WTC11 (cell line): ENCODE results near the gene IQGAP2. TPM values are rescaled to one million over a fixed set of nuclear protein-coding genes. Genes with fewer than 3 reads are reported as not detected.

Source experiments
- ATAC-seq: fragments of 200-7000 bp; cut with Tn5 transposase; 2 replicates; pipeline ENCODE4 v1.10.0; 2021; ENCODE audit warnings: mild to moderate bottlenecking, moderate library complexity
- CTCF ChIA-PET: fragments of 300-600 bp; sonication (Branson Sonifier 250); formaldehyde crosslinking; loops from one replicate; lab custom pipeline; 2021; ENCODE audit warnings: antibody characterized with exemption; lab: Charles Lee
- POLR2A ChIA-PET: fragments of 350-600 bp; sonication (Branson Sonifier 250); formaldehyde crosslinking; loops from one replicate; lab custom pipeline; 2021; ENCODE audit warnings: antibody characterized with exemption; lab: Charles Lee
- DNase-seq: peaks from one replicate; pipeline ENCODE4 v3.0.0; 2021; ENCODE audit warnings: low spot score
- H3K27ac Mint-ChIP-seq: 2 replicates; pipeline ENCODE4 v1.8.0; 2021; ENCODE audit warnings: mixed read lengths
- H3K27me3 Mint-ChIP-seq: 2 replicates; pipeline ENCODE4 v1.8.0; 2021; ENCODE audit warnings: low read depth, mild to moderate bottlenecking, moderate library complexity, mixed read lengths
- H3K36me3 Mint-ChIP-seq: 2 replicates; pipeline ENCODE4 v1.8.0; 2021; ENCODE audit warnings: mixed read lengths
- H3K4me1 Mint-ChIP-seq: 2 replicates; pipeline ENCODE4 v1.8.0; 2022; ENCODE audit warnings: mixed read lengths
- H3K4me3 Mint-ChIP-seq: 2 replicates; pipeline ENCODE4 v1.8.0; 2021; ENCODE audit warnings: mild to moderate bottlenecking, moderate library complexity, mixed read lengths
- H3K9me3 Mint-ChIP-seq: 2 replicates; pipeline ENCODE4 v1.8.0; 2021; ENCODE audit warnings: mixed read lengths
- AFF4 ChIP-seq: sonication (generic); formaldehyde crosslinking; IDR thresholded peaks from 2 replicates; pipeline ENCODE4 v1.8.1; 2023; ENCODE audit warnings: mild to moderate bottlenecking, missing genetic modification reagents, borderline replicate concordance
- ATF1 ChIP-seq: sonication (generic); formaldehyde crosslinking; IDR thresholded peaks from 2 replicates; pipeline ENCODE4 v1.8.1; 2023; ENCODE audit warnings: mild to moderate bottlenecking, moderate library complexity, missing genetic modification reagents
- EMX1 ChIP-seq: fragments of 250-450 bp; sonication (Bioruptor Pico); IDR thresholded peaks from 2 replicates; pipeline ENCODE4 v1.8.0; 2021; ENCODE audit warnings: mild to moderate bottlenecking
- GRHL2 ChIP-seq: fragments of 250-450 bp; sonication (Bioruptor Pico); IDR thresholded peaks from 2 replicates; pipeline ENCODE4 v1.8.0; 2022; ENCODE audit warnings: mild to moderate bottlenecking, moderate library complexity; ENCODE audit not compliant: insufficient replicate concordance, severe bottlenecking
- HMGA2 ChIP-seq: fragments of 250-450 bp; sonication (Bioruptor Pico); IDR thresholded peaks from 2 replicates; pipeline ENCODE4 v1.4.0; 2021; ENCODE audit warnings: mild to moderate bottlenecking, moderate library complexity
- JUN ChIP-seq: sonication (generic); formaldehyde crosslinking; IDR thresholded peaks from 2 replicates; pipeline ENCODE4 v1.8.0; 2023; ENCODE audit warnings: mild to moderate bottlenecking, missing genetic modification reagents
- NFATC4 ChIP-seq: fragments of 250-450 bp; sonication (Bioruptor Pico); IDR thresholded peaks from 2 replicates; pipeline ENCODE4 v1.9.0; 2021; ENCODE audit warnings: mild to moderate bottlenecking
- NR2C2 ChIP-seq: sonication (generic); formaldehyde crosslinking; IDR thresholded peaks from 2 replicates; pipeline ENCODE4 v1.8.0; 2022; ENCODE audit warnings: mild to moderate bottlenecking, missing genetic modification reagents
- RORB ChIP-seq: fragments of 250-450 bp; sonication (Bioruptor Pico); IDR thresholded peaks from 2 replicates; pipeline ENCODE4 v1.9.0; 2021; ENCODE audit warnings: mild to moderate bottlenecking
- SOX15 ChIP-seq: fragments of 250-450 bp; sonication (Bioruptor Pico); IDR thresholded peaks from 2 replicates; pipeline ENCODE4 v1.9.0; 2021; ENCODE audit warnings: mild to moderate bottlenecking
- ZNF121 ChIP-seq: sonication (generic); formaldehyde crosslinking; IDR thresholded peaks from 2 replicates; pipeline ENCODE4 v1.8.0; 2023; ENCODE audit warnings: missing genetic modification reagents
- ZNF232 ChIP-seq: sonication (generic); formaldehyde crosslinking; IDR thresholded peaks from 2 replicates; pipeline ENCODE4 v1.8.0; 2022; ENCODE audit warnings: mild to moderate bottlenecking, missing genetic modification reagents
- ZNF281 ChIP-seq: sonication (generic); formaldehyde crosslinking; IDR thresholded peaks from 2 replicates; pipeline ENCODE4 v1.8.0; 2023; ENCODE audit warnings: mild to moderate bottlenecking, missing genetic modification reagents
- ZNF396 ChIP-seq: fragments of 250-450 bp; sonication (Bioruptor Pico); IDR thresholded peaks from 2 replicates; pipeline ENCODE4 v1.8.0; 2021; ENCODE audit warnings: mild to moderate bottlenecking, moderate library complexity, borderline replicate concordance
- ZNF423 ChIP-seq: fragments of 250-450 bp; sonication (Bioruptor Pico); IDR thresholded peaks from 2 replicates; pipeline ENCODE4 v2.1.2; 2022; ENCODE audit warnings: mild to moderate bottlenecking, moderate library complexity
- ZNF512 ChIP-seq: sonication (generic); formaldehyde crosslinking; IDR thresholded peaks from 2 replicates; pipeline ENCODE4 v1.8.1; 2022; ENCODE audit warnings: missing genetic modification reagents, borderline replicate concordance
- ZNF671 ChIP-seq: fragments of 250-450 bp; sonication (Bioruptor Pico); IDR thresholded peaks from 2 replicates; pipeline ENCODE4 v1.8.0; 2021; ENCODE audit warnings: mild to moderate bottlenecking
- total RNA-seq: library from RNA; stranded (reverse); gene quantifications from 3 replicates; pipeline ENCODE4 v1.2.3, GENCODE V29; 2021
- TF ChIP-seq, protein P1 (sequence below): fragments of 200-600 bp; IDR thresholded peaks from 2 replicates; pipeline ENCODE4 v1.8.0; 2022; ENCODE audit warnings: antibody characterized with exemption
- TF ChIP-seq, protein P2 (sequence below): sonication (generic); formaldehyde crosslinking; conservative IDR thresholded peaks from 2 replicates; pipeline ENCODE4 v1.8.1; 2023; ENCODE audit warnings: mild to moderate bottlenecking, low read depth, missing genetic modification reagents, moderate library complexity

The IQGAP2 gene
- total RNA-seq, 1 experiment from 2014 or later, result 70.6 TPM

- TF ChIP-seq ZNF281 (CRISPR knock-in tag), result no peak
- TF ChIP-seq HMGA2, result no peak
- TF ChIP-seq NFATC4 (CRISPR knock-in tag), result no peak
- TF ChIP-seq GRHL2, result no peak
- TF ChIP-seq, all 79 proteins: peak for 0
Measured at GRCh38 chr5:76441890-76442673, 39.0 kb downstream of the IQGAP2 start (continued).

GRCh38 chr5:76443066-76443800 is 40.1 kb downstream of the IQGAP2 start:
- ChIA-PET POLR2A (interaction anchor here (0.7 kb wide), 1 partner anchor 308 kb away, joined by 3 read pairs; no protein-coding TSS in a partner anchor), CTCF (no interaction called here)
- peaks cover 32% of the 10 kb centered on the region for H3K4me1 Mint-ChIP-seq
- H3K36me3 Mint-ChIP-seq, result 0 out of 2 replicates have a peak, but pooled peaks cover under 1% of the 10 kb centered on the region
- ATAC-seq (no peak), DNase-seq (no peak)
- peaks cover 12% of the 10 kb centered on the region for H3K9me3 Mint-ChIP-seq
- TF ChIP-seq SOX15 (CRISPR knock-in tag) (no peak), RORB (CRISPR knock-in tag) (no peak), NR2C2 (CRISPR knock-in tag) (no peak), ZNF396 (no peak), GRHL2 (no peak), JUN (CRISPR knock-in tag) (no peak), AFF4 (CRISPR knock-in tag) (no peak), EMX1 (CRISPR knock-in tag) (no peak), ATF1 (no peak)
- TF ChIP-seq, protein P1, sequence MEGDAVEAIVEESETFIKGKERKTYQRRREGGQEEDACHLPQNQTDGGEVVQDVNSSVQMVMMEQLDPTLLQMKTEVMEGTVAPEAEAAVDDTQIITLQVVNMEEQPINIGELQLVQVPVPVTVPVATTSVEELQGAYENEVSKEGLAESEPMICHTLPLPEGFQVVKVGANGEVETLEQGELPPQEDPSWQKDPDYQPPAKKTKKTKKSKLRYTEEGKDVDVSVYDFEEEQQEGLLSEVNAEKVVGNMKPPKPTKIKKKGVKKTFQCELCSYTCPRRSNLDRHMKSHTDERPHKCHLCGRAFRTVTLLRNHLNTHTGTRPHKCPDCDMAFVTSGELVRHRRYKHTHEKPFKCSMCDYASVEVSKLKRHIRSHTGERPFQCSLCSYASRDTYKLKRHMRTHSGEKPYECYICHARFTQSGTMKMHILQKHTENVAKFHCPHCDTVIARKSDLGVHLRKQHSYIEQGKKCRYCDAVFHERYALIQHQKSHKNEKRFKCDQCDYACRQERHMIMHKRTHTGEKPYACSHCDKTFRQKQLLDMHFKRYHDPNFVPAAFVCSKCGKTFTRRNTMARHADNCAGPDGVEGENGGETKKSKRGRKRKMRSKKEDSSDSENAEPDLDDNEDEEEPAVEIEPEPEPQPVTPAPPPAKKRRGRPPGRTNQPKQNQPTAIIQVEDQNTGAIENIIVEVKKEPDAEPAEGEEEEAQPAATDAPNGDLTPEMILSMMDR, result no peak
- peak overlapping the region; percentile 30; the same call in 1 of the 2 replicates for H3K27ac Mint-ChIP-seq
- H3K4me3 Mint-ChIP-seq, result no peak overlapping the region
- H3K27me3 Mint-ChIP-seq, result no peaks in the 10 kb centered on the region

DNA sequence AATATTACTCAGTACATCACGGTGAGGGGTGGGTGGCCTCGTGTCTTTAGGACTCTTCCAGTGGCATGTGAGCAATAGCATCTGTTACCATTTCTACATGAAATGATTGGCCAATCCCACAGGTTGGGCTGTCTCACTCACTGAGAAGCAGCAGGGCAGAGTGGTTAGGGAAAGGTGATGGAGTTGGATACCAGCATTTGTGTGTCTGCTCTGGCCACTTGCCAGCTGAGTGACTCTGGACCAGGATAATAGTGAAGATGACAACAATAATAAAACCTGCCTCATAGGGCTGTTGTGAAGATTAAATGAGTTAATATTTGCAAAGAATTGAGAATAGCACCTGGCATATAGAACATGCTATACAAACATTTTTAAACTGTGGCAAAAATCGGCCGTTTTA is 42.0 kb downstream of the IQGAP2 start:
- H3K27me3 Mint-ChIP-seq, result no peaks in the 10 kb centered on the region
- peaks cover 33% of the 10 kb centered on the region for H3K4me1 Mint-ChIP-seq
- TF ChIP-seq, protein P2, sequence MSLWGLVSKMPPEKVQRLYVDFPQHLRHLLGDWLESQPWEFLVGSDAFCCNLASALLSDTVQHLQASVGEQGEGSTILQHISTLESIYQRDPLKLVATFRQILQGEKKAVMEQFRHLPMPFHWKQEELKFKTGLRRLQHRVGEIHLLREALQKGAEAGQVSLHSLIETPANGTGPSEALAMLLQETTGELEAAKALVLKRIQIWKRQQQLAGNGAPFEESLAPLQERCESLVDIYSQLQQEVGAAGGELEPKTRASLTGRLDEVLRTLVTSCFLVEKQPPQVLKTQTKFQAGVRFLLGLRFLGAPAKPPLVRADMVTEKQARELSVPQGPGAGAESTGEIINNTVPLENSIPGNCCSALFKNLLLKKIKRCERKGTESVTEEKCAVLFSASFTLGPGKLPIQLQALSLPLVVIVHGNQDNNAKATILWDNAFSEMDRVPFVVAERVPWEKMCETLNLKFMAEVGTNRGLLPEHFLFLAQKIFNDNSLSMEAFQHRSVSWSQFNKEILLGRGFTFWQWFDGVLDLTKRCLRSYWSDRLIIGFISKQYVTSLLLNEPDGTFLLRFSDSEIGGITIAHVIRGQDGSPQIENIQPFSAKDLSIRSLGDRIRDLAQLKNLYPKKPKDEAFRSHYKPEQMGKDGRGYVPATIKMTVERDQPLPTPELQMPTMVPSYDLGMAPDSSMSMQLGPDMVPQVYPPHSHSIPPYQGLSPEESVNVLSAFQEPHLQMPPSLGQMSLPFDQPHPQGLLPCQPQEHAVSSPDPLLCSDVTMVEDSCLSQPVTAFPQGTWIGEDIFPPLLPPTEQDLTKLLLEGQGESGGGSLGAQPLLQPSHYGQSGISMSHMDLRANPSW (CRISPR knock-in tag), result no peak
- TF ChIP-seq ZNF232 (no peak), ZNF423 (CRISPR knock-in tag) (no peak), ZNF512 (CRISPR knock-in tag) (no peak), ZNF121 (CRISPR knock-in tag) (no peak), ZNF671 (CRISPR knock-in tag) (no peak)

More for the DNA sequence above, 42.0 kb downstream of the IQGAP2 start:
- ChIA-PET CTCF (no interaction called here), POLR2A (no interaction called here)
- no peak overlapping the region for H3K4me3 Mint-ChIP-seq
- H3K27ac Mint-ChIP-seq, result peak overlapping the region; percentile 48
- no peaks in the 10 kb centered on the region; the same call in 1 of the 2 replicates for H3K9me3 Mint-ChIP-seq
- H3K36me3 Mint-ChIP-seq, result 0 out of 2 replicates have a peak, but pooled peaks cover 6% of the 10 kb centered on the region
- DNase-seq (no peak), ATAC-seq (no peak)
